ENCODE results near the gene KRTAP19-1. TPM values are rescaled to one million over a fixed set of nuclear protein-coding genes. Genes with fewer than 3 reads are reported as not detected.
"Not testable (repeated sequence)": the region's sequence is repeated elsewhere in the genome, so short reads cannot be mapped to it uniquely, and the experiment has no call there.

Gene KRTAP19-1
- not detected for total RNA-seq

GRCh38 chr21:30480145-30480544 lies at the start of gene KRTAP19-1:
Gene KRTAP19-1 (minus strand): TSS chr21:30480367. CDS start chr21:30480317, 50 bp downstream.
- H3K4me1 ChIP-seq = no peaks in the 10 kb centered on the region

GRCh38 chr21:30518876-30519275 lies 38.7 kb upstream of the KRTAP19-1 start:
- Histone ChIP-seq H3K36me3 (no peaks in the 10 kb centered on the region), H3K27me3 (no peaks in the 10 kb centered on the region), H3K4me3 (no peak overlapping the region), H3K9ac (ENCODE audit: low read depth in 2 of 2, low read length in 2 of 2) (no peak overlapping the region), H3K27ac (no peak overlapping the region), H3K9me3 (peaks cover 4% of the 10 kb centered on the region), H3K4me1 (no peaks in the 10 kb centered on the region)
- intact Hi-C loops (cut with DNase I) = no loop called here
- TF ChIP-seq CTCF (IDR thresholded peaks at IDR 0.05) = no peak
- DNase-seq = no peak

More at GRCh38 chr21:30480145-30480544, at the start of gene KRTAP19-1:
- no peak within 1 kb of the TSS for H3K9ac ChIP-seq (ENCODE audit: low read depth in 2 of 2, low read length in 2 of 2)
- H3K36me3 ChIP-seq = no peaks in the 10 kb centered on the region
- no peaks in the 10 kb centered on the region for H3K9me3 ChIP-seq
- DNase-seq = no peak
- H3K4me3 ChIP-seq = no peak within 1 kb of the TSS
- H3K27ac ChIP-seq = no peak within 1 kb of the TSS
- intact Hi-C loops (cut with DNase I) = no loop called here
- H3K27me3 ChIP-seq = no peaks in the 10 kb centered on the region
- TF ChIP-seq CTCF (IDR thresholded peaks at IDR 0.05) = no peak

GRCh38 chr21:30515681-30516080 lies 35.5 kb upstream of the KRTAP19-1 start:
- no peak for TF ChIP-seq CTCF (IDR thresholded peaks at IDR 0.05)
- Histone ChIP-seq H3K9ac (ENCODE audit: low read depth in 2 of 2, low read length in 2 of 2) (no peak overlapping the region), H3K4me3 (no peak overlapping the region), H3K36me3 (no peaks in the 10 kb centered on the region), H3K4me1 (no peaks in the 10 kb centered on the region), H3K9me3 (peaks cover 4% of the 10 kb centered on the region), H3K27ac (no peak overlapping the region), H3K27me3 (no peaks in the 10 kb centered on the region)
- intact Hi-C loops (cut with DNase I) = no loop called here
- no peak for DNase-seq

- H3K4me3 ChIP-seq; H3K9me3 ChIP-seq; intact Hi-C loops (cut with DNase I): not testable (repeated sequence)
Measured at GRCh38 chr21:30505621-30506205, 25.5 kb upstream of the KRTAP19-1 start.

GRCh38 chr21:30502041-30502440 lies 21.9 kb upstream of the KRTAP19-1 start, which contains the start of gene KRTAP19-5:
Gene KRTAP19-5 (minus strand): TSS chr21:30502141. CDS start chr21:30502090, 51 bp downstream.
- H3K9me3 ChIP-seq = no peaks in the 10 kb centered on the region
- no peak within 1 kb of the TSS for H3K27ac ChIP-seq
- H3K36me3 ChIP-seq = no peaks in the 10 kb centered on the region
- no peaks in the 10 kb centered on the region for H3K4me1 ChIP-seq
- no peak within 1 kb of the TSS for H3K4me3 ChIP-seq
- H3K27me3 ChIP-seq = no peaks in the 10 kb centered on the region
- intact Hi-C loops (cut with DNase I) = no loop called here
- no peak within 1 kb of the TSS for H3K9ac ChIP-seq (ENCODE audit: low read depth in 2 of 2, low read length in 2 of 2)
- TF ChIP-seq CTCF (IDR thresholded peaks at IDR 0.05) = no peak
- no peak for DNase-seq

More at GRCh38 chr21:30505621-30506205, 25.5 kb upstream of the KRTAP19-1 start:
- not testable (repeated sequence) for H3K9ac ChIP-seq (ENCODE audit: low read depth in 2 of 2, low read length in 2 of 2); H3K27me3 ChIP-seq; H3K4me1 ChIP-seq; H3K36me3 ChIP-seq; DNase-seq; H3K27ac ChIP-seq

GRCh38 chr21:30497065-30497464 lies 16.9 kb upstream of the KRTAP19-1 start, which contains the start of gene KRTAP19-4:
Gene KRTAP19-4 (minus strand): TSS chr21:30497165. CDS start chr21:30497110, 55 bp downstream.
- intact Hi-C loops (cut with DNase I) = no loop called here
- Histone ChIP-seq H3K27ac (no peak within 1 kb of the TSS), H3K9me3 (no peaks in the 10 kb centered on the region), H3K9ac (ENCODE audit: low read depth in 2 of 2, low read length in 2 of 2) (no peak within 1 kb of the TSS), H3K4me3 (no peak within 1 kb of the TSS), H3K36me3 (no peaks in the 10 kb centered on the region), H3K4me1 (no peaks in the 10 kb centered on the region), H3K27me3 (no peaks in the 10 kb centered on the region)
- no peak for TF ChIP-seq CTCF (IDR thresholded peaks at IDR 0.05)
- no peak for DNase-seq

All from colonic mucosa (tissue), 4 donors.